HG03097 (cell line): ENCODE data around the gene DGAT2.

ENCODE experiments used
- ATAC-seq: cut with Tn5 transposase; IDR thresholded peaks from one replicate; pipeline ENCODE4 v1.9.1; 2021; ENCODE audit not compliant: unreplicated experiment, low FRiP score

Gene DGAT2

DNA sequence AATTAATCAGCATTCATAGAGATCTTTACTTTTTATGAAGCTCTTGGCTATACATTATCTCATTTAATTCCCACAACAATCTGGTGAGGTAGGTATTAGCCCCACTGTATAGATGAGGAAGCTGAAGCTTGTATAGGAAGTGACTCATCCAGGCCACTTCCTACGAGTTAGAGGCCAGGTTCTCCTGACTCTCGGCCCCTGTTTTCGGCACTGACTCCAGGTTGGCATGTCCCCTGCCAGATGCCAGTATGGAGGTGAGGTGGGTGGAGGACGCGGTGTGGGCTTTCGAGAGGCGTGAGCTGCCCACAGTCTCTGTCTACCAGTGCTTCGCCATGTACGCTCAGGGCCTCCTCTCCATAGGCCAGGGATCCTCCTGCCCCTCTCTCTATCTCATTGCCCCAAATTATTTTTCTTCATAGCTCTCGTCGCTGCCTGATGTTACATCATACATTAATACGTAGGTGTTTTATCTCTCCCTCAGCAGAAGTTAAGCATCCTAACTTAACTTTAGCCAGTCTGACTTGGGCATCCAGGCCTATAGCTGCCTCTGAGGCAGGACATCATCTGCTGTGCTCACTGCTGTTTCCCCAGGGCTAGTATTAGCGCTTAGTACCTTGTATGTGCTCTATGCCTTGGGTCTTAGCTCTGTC lies 9.0 kb downstream of the DGAT2 start:
- ATAC-seq, result no peak

DNA sequence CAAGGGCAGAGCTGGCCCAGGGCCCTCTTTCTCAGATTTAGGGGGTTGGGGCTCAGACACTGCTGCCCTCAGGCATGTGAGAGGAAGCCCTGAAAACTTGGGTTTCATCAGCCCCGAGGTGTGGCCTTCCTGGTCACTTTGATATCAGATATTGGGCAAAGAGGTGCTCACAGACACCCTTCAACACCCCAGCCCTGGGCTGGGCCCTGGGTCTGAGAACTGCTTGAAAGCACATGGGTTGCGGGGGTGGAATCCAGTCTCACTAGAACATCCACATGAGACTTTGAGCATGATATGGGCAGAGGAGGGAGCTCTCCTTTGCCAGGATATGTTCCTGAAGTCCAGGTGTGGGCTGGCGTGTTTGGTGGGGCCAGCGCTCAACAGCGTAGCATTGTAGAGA lies 10.4 kb downstream of the DGAT2 start:
- ATAC-seq, result no peak

DNA sequence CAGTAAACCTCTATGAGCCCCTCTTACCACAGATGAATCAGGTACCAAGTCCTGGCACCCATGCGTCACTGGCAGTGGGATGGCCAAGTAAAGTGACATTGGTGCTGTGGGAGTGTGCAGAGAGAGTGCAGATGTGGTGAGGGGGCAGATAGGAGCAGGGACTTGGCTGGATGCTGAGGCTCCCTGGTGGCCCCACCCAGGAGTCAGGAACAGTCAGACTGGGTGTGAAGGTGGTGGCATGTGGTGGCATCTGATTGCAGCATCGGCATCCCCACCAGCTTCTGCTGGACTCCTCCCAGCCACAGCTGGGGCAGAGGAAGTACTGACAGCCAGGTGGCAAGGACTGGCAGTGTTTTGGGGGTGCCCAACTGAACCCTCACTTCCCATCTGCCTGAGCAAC lies 11.4 kb downstream of the DGAT2 start:
- ATAC-seq, result no peak

DNA sequence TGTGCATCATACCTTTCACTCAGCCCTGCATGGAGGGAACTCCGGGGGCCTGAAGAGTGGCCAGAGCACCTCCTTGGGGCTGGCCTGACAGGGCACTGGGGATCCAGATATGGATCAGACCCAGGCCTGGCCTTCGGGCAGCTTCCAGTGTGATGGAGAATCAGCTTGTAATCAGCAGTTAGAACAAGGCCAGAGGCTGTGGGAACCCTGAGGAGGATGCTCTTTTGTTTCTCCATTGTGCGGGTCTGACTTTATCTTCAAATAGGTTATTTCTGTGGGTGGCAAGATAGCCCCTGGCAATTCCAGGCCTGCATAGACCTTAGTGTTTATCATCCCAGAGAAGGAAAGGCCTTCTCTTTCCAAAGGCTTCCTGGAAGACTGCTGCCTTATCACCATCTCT lies 12.3 kb downstream of the DGAT2 start:
- no peak for ATAC-seq

DNA sequence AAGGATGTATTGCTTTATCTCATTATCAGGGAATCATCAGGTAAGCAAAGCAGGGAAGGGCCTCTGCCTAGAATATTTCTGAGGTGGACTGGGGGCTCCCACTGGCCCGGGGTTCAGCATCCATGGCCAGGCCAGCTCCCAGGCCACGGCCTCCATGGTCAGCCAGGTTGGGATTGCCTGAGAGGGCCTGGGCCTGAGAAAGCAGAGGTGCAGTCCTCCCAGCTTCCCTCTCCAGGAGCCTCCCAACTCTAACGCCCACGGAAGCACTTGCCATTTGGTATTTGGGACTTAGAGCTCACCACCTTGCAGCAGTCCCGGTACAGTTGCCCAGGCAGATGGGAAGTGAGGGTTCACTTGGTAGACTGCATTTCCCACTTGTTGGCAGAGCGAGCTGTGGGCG lies 12.7 kb downstream of the DGAT2 start:
- no peak for ATAC-seq

DNA sequence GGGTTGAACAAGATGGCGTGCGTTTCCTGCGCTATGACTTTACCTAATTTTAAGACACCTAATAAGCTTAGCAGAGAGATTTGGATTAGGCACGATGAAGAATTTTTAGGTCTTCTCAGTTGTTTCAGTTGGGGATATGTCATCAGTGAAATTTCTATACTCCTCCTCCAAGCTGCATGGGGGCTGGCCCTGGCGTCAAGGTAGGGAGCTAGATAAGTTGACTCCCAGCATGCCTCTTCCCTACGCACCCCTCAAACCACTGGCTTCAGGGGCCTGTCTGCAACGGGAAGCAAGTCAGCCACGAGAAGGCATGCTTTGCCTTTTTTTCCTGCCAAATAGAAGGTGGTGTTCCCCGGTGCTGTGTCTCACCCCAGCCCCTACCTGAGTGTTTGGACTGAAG lies 13.3 kb downstream of the DGAT2 start:
- no peak for ATAC-seq

DNA sequence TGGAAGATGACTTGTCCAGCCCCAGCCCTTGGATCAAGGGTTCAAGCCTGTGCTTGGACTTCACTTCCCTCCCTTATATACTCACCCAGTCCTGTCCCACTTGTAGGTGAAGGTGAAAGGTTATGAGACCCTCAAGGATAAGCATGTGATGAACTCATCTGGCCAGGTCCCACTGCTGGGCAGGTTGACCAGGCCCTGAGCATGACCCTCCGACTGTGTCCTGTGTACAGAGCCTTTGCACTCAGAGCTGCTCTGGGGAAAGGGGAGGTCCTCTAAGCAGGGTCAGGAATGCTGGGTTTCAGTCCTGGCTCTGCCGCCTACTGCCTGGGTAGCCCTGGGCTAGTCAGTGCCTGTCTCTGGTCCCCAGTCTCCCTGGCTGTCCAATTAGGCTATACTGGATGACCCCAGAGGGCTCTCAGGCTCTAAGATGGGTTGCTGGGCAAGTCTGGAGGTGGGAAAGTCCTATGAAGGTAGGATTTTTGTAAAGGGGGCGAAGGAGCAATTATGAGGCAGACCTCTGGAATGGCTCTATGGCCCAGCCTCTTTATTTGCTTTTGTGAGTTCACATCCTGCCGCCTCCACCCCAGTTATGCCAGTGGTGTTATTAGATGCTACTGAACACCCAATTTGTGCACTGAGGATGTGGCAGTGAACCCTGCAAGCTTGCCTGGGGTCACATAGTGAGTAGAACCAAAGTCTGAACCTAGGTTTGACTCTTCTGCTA lies 14.1 kb downstream of the DGAT2 start:
- ATAC-seq, result no peak

DNA sequence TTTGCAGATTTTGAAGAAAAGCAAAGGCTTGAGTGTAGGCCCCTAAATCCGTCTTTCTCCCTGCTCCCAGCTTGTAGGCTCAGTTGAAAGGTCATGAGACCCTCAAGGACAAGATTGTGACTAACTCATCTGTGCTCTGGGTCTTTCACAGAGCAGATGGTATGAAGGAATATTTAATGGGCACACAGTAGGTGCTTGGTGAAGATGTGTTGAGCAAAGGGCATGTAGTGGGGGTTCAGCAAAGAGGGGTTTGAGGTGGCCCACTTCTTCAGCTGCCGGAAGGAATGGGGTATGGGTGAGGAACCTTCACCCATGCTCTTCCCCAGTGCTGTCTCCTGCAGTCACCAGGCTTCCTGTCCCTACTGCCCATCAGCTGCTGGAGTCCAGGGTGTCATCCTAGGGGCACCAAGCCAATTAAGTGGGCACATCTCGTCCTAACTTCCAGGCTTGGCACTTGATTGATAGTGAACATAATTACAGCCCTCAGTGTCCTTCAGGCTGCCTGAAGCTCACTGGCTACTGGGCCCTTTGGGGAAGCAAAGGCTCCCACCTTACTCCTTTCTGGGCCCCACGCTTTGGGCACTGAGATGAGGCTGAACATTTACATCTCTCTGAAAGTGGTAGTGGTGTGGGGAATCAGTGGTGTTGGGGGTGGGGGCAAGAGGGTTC lies 15.0 kb downstream of the DGAT2 start:
- no peak for ATAC-seq

DNA sequence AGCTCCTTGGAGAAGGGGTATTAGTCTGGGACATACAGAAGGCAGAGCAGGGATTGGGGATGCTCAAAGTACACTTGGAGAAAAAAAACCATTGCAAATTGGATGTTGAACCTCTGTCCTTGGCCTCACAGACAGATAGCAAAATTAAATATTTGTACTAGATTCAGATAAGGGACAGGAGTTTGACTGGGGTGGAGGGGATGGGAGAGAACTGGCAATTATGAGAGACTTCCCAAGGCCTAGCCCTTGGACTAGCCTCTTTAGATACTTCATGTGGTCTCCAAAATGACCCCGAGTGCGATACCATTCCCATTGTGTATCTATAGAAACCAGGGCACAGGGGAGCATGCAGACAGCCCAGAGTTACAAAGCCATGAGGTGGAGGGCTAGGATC lies 15.5 kb downstream of the DGAT2 start:
- ATAC-seq, result no peak

DNA sequence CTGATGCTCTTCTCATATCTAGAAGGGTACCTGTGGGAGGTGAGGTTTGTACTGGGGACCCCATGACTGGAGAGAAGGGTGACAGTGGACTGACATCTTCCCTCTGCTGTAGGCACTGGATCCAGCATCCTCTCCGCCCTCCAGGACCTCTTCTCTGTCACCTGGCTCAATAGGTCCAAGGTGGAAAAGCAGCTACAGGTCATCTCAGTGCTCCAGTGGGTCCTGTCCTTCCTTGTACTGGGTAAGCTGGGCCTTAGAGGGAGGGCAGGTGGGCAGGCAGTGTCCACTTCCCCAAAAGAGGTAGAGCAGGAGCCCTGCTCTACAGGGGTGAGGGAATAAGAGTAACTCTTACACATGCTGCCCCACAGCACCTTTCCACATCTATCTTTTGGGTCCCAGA lies 15.9 kb downstream of the DGAT2 start:
- ATAC-seq, result no peak

DNA sequence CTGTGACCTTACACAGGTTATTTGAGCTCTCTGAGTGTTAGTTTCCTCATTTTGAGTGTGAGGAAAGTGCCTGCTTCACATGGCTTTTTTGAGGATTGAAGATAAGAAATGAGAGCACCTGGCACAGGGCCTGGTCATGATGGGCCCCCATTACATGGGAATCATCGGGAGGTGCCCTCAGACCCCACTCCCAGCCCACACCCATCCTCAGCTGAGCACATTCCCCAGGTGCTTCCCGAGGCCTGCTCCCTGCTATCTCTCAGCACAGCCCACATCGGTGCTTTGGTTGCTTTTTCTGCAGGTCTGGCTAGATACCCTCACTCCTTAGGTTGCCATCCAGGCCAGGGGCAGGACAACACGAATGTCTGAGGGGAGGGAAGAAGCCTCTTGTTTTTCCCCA lies 16.6 kb downstream of the DGAT2 start:
- ATAC-seq, result no peak

DNA sequence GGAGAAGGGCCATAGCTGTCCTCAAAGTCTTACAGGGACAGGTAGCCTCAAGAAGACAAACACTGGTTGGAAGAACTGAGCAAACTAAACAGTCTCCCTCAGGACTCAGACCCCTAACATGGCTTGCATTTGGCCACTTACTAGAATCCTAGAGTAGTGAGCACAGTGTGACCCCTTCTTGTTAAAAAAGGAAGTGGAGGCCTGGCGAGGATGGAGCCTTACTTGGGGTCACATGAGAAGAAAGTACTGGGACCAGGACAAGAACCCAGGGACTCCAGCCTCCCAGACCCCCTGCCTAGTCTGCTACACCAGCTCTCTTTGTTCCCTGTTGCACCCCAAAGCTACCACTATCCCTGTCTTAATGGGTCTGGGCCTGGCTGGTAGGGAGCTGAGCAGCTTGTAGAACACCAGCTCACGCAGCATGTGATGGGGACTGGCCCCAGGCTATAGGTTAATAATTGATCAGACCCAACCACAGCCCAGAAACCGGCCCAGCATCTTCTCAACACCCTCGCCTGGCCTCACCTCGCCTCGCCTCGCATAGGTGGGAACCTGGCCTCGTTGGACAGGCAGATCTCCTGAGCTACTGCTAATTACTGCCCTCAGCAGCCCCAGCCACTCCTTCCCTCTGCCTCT lies 17.6 kb downstream of the DGAT2 start:
- no peak for ATAC-seq

DNA sequence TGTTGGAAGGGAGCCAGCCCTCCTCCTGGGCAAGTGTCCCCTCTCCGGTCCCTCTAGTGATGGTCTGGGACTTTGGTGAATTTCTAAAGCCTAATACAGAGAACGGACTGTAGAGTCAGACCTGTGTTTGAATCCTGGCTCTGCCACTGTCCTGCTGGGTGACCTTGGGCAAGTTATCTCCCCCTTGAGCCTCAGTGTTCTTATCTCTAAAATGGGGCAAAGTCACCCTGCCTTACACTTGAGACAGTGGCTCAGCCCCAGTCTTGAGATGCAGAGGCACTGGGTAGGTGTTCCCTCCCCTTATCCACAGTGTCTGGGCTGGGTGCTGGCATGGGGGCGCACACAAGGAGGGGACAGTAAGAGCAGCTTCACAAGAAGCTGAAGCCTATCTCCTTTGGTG lies 20.9 kb downstream of the DGAT2 start:
- no peak for ATAC-seq

DNA sequence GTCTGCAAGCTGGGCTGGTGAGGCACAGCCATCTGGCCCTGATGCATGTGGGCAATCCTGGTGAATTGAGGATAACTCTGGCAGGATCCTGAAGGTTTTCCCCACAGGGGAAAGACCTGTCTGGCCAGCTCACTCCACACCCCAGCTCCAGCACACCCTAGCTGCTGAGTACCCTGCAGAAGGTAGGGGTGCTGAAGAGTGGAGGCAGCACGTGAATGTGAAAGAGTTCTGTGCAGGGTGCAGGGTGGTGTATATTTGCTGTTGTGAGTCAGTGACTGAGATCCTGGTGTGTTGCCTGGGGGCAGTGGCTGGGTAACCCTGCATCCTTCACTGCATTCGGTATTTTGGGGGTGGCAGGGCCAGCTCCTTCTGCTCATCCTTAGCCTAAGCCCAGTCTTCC lies 22.4 kb downstream of the DGAT2 start:
- ATAC-seq, result no peak

DNA sequence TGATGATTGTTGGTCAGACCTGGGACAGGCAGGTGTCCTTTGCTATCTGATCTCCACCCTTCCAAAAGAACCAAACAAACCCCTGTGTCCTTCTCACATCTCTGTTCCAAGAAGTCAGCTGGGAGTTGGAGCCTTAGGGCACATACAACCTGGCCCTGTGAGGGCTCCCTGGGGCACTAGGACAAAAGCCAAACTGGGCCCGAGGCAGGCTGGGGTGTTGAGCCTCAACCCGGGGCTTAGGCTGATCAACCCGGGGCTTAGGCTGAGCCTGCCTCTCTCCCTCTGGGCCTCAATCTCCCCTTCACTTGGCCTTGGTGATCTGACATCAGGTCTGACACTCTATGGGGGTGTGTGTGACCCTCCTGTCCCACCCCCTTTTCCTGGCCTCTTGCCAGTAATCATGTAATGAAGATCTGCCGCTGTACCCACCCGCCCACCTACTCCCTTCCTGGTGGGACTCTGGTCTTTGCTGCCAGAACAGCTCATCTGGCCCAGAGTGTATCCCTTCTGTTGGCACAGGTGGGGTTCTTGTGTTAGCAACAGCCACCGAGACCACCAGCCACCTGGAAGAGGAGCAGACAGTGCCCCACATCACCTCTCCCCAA lies 23.7 kb downstream of the DGAT2 start:
- no peak for ATAC-seq

DNA sequence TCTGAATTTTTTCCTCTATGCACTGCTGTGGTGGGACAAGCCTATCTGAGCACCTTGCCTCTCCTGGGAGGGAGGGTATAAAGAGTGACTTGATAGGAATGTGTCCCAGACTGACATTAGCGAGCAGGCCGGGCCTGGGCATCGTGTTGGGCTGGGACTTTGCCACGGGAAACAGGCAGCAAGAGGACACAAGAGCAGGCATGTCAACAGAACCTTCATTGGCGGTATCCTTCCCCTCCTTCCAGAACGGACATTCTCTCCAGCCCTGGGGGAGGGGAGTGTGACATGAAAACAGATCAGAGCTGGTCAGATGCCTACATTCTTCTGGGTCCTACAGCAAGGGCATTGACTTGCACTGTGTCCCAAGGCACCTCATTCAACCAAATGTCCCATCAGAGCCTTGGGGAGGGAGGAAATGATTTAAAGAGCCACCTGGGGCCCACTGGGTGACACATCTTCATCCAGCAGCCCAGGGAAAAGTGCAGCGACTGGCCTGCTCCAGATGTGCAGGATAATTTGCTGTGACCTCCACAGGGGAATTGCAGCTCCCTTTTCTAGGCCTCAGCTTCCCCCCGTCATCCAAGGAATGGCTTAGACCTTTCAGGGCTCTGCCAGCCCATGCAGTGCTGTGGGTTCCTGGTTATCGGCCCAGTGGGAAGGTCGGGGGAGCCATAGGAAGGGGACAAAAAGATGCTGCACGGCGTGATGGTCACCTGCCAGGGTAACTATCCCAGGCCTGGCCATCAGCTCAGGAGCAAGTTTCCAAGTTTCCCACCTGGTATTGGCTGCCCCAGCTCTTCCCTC lies 24.6 kb downstream of the DGAT2 start:
- no peak for ATAC-seq

DNA sequence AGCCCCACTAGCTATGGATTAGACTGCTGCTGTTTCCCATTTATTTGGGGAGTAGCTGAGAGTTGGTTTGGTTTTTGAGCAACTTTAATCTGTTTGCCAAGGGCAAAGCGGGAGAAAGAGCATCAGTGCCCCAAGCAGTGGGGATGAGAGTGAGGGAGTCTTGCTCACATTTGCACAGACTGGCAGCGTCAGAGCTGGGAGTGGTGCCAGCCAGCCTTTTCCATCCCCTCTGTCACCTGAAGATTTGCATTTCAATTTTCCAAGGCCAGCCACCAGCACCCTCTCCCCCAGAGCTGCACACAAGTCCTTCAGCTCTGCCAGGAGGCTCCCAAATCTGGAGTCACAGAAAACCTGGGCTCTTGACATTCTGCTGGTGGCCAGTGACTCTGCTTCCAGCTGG lies 25.4 kb downstream of the DGAT2 start:
- no peak for ATAC-seq

DNA sequence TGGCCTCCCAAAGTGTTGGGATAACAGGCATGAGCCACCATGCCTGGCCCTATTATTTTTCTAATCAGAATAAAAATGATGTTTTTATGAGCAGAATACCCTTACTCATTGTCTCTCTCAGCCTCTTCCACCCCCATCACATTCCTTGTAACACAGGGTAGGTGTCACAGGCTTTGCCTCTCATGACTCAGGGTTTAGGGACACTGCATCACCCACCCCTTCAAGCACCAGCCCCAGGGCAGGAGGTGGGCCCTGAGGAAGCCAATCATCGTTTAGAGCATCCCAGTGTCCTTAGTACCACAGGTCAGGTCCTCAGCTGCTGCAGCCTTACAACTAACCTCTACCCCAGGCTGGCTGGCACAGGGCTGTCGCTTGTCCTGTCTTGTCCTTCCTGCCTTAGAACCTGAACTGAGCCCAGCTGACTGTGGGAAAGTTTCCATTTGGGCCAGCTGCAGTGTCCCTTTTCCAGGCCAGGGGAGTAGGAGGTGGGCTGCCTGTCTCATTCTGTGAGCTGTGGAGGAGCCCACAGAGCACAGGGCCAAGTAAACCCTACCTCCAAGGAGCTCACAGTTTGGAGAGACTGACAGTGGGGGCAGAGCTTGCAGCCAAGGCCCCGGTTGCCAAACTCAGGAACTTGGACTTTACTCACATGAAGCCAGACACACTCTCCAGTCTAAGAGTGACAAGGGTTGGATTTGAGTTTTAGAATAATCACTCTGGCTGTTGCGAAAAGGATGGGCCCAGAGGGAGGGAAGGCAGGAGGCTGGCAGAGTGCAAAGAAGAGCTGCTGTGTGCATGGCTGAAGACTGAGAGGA lies 26.9 kb downstream of the DGAT2 start:
- ATAC-seq, result no peak

DNA sequence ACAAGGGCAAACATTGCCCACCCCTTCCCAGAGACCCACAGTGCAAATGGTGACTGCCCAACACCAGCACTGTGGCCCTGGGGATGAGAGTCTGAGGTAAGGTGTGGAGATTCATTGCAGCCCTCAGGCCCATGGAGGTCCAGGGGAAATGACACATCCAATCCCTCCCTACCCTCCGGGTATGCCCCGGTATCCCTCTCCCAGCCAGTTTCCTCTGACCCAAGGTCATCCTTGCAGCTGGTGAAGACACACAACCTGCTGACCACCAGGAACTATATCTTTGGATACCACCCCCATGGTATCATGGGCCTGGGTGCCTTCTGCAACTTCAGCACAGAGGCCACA lies 27.5 kb downstream of the DGAT2 start:
- no peak for ATAC-seq

DNA sequence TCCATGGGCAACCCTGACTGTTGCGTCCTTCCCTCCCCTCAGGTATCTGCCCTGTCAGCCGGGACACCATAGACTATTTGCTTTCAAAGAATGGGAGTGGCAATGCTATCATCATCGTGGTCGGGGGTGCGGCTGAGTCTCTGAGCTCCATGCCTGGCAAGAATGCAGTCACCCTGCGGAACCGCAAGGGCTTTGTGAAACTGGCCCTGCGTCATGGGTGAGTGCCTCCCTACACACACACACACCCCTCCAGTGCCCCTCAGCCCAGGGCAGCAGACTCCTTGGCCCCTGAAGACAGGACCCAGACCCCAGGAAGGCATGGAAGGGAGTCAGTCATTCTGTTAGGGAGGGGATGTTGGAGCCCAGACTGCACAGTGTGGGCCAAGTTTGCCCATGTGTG lies 28.5 kb downstream of the DGAT2 start:
- no peak for ATAC-seq
